HepG2 (cell line): ENCODE data around the gene MRPS17. TPM values are rescaled to one million over a fixed set of nuclear protein-coding genes. Genes with fewer than 3 reads are reported as not detected.
A peak's percentile ranks its signal among the peaks of the same experiment; 100 is the strongest.

Source experiments
- AHDC1 ChIP-seq: sonication (generic); formaldehyde crosslinking; IDR thresholded peaks from 2 replicates; pipeline ENCODE4 v1.5.1; 2020; ENCODE audit warnings: mild to moderate bottlenecking, missing genetic modification reagents, borderline replicate concordance
- CENPBD1 ChIP-seq: sonication (generic); formaldehyde crosslinking; IDR thresholded peaks from 2 replicates; pipeline ENCODE4 v1.8.0; 2022; ENCODE audit warnings: missing genetic modification reagents, low read depth, mild to moderate bottlenecking, borderline replicate concordance
- E2F1 ChIP-seq: sonication (generic); formaldehyde crosslinking; IDR thresholded peaks from 2 replicates; pipeline ENCODE4 v1.5.0; 2020; ENCODE audit warnings: missing genetic modification reagents
- FOXP1 ChIP-seq, 2 experiments: fragments of 450-650 bp in 1 of 2; IDR thresholded peaks; 2 replicates each; pipeline ENCODE4 v1.6.1; 2017 to 2018; ENCODE audit warnings: antibody characterized with exemption in 1 of 2
- HES4 ChIP-seq: sonication (generic); formaldehyde crosslinking; IDR thresholded peaks from 2 replicates; pipeline ENCODE4 v1.9.0; 2021; ENCODE audit warnings: mild to moderate bottlenecking, missing genetic modification reagents, borderline replicate concordance
- HNRNPH1 ChIP-seq: fragments of 200-400 bp; formaldehyde crosslinking; optimal IDR thresholded peaks from 2 replicates; pipeline ENCODE3; 2017; ENCODE audit warnings: mild to moderate bottlenecking, low read depth, low read length
- KDM4B ChIP-seq: sonication (generic); formaldehyde crosslinking; IDR thresholded peaks from 2 replicates; pipeline ENCODE4 v1.4.0; 2020; ENCODE audit warnings: missing genetic modification reagents
- KLF11 ChIP-seq: IDR thresholded peaks from 2 replicates; pipeline ENCODE4 v1.6.1; 2016; ENCODE audit warnings: missing compliant biosample characterization
- MTERF4 ChIP-seq: sonication (generic); formaldehyde crosslinking; IDR thresholded peaks from 2 replicates; pipeline ENCODE4 v1.8.0; 2023; ENCODE audit warnings: mild to moderate bottlenecking, missing genetic modification reagents
- ZEB1 ChIP-seq: IDR thresholded peaks from 2 replicates; pipeline ENCODE4 v1.6.1; 2012; ENCODE audit warnings: mild to moderate bottlenecking, low read depth, inconsistent platforms; ENCODE audit not compliant: insufficient replicate concordance
- ZNF274 ChIP-seq: sonication (generic); formaldehyde crosslinking; IDR thresholded peaks from 2 replicates; pipeline ENCODE4 v1.5.1; 2020; ENCODE audit warnings: mild to moderate bottlenecking, missing genetic modification reagents
- ZNF431 ChIP-seq: sonication (generic); formaldehyde crosslinking; IDR thresholded peaks from 2 replicates; pipeline ENCODE4 v1.9.0; 2022; ENCODE audit warnings: missing genetic modification reagents, low read depth, mild to moderate bottlenecking, borderline replicate concordance
- ZNF749 ChIP-seq: sonication (generic); formaldehyde crosslinking; IDR thresholded peaks from 2 replicates; pipeline ENCODE4 v1.8.0; 2022; ENCODE audit warnings: mild to moderate bottlenecking, missing genetic modification reagents, moderate library complexity, borderline replicate concordance
- ZNF83 ChIP-seq: sonication (generic); formaldehyde crosslinking; IDR thresholded peaks from 2 replicates; pipeline ENCODE4 v1.4.0; 2020; ENCODE audit warnings: missing genetic modification reagents, mild to moderate bottlenecking, borderline replicate concordance
- ZXDC ChIP-seq: sonication (generic); formaldehyde crosslinking; IDR thresholded peaks from 2 replicates; pipeline ENCODE4 v1.5.0; 2020; ENCODE audit warnings: mild to moderate bottlenecking, missing genetic modification reagents
- polyA plus RNA-seq, 8 experiments: library from polyadenylated mRNA; depleted of rRNA in 3 of 8; stranded (reverse) in 7 of 8; unstranded in 1 of 8; fragments of >200 nt; fragmentation: Illumina TruSeq in 4 of 8; extraction: Trizol in 4 of 8; gene quantifications; 2 replicates each; pipeline versions ENCODE4 v1.2.1 to v1.2.3, GENCODE V29; 2011 to 2016; ENCODE audit warnings: low read depth in 4 of 8, missing spikeins in 1 of 8, mixed read lengths in 1 of 8; ENCODE audit not compliant: insufficient read depth in 1 of 8
- total RNA-seq, 5 experiments: library from RNA; depleted of rRNA; stranded (reverse); fragments of >200 nt; fragmentation: Illumina TruSeq; extraction: Trizol; gene quantifications; 2 replicates each; pipeline ENCODE4 v1.2.3, GENCODE V29; 2016; ENCODE audit warnings: low read depth in 1 of 5

Gene MRPS17
- total and polyA plus RNA-seq, 2 of the 13 experiments (the other 11 are each of a cell fraction or from before 2014, with no cell fraction given): 14.9 to 31.3 TPM

- TF ChIP-seq AHDC1 (CRISPR knock-in tag): no peak
- TF ChIP-seq ZEB1: peak; percentile 64
- peak; percentile 81 for TF ChIP-seq ZNF274 (CRISPR knock-in tag)
- TF ChIP-seq MTERF4 (CRISPR knock-in tag): no peak
- no peak for TF ChIP-seq FOXP1 (IDR thresholded peaks at IDR 0.05)
- TF ChIP-seq FOXP1 (CRISPR knock-in tag; IDR thresholded peaks at IDR 0.05): no peak
- no peak for TF ChIP-seq HES4 (CRISPR knock-in tag)
- no peak for TF ChIP-seq CENPBD1
- TF ChIP-seq E2F1 (CRISPR knock-in tag): no peak
- no peak for TF ChIP-seq HNRNPH1
- TF ChIP-seq KLF11 (CRISPR knock-in tag): peak; percentile 68; the same call in 1 of the 2 replicates
- TF ChIP-seq ZNF83 (CRISPR knock-in tag): no peak
- no peak for TF ChIP-seq ZNF431 (CRISPR knock-in tag)
- TF ChIP-seq KDM4B: no peak
- no peak; the same call in 1 of the 2 replicates for TF ChIP-seq ZXDC (CRISPR knock-in tag)
- TF ChIP-seq ZNF749 (CRISPR knock-in tag): no peak
Measured at GRCh38 chr7:55951637-55952351, at the start of gene MRPS17 (continued).
